ENCODE measurements around the gene RPL38.

Gene RPL38

GRCh38 chr17:74224959-74225725 is 21.7 kb downstream of the RPL38 start:
- DNase-seq (ENCODE audit: low read depth in 3 of 3), result no peak

- DNase-seq (ENCODE audit: low read depth in 3 of 3), result no peak
These were observed 22.8 kb downstream of the RPL38 start for GRCh38 chr17:74226252-74226651.

GRCh38 chr17:74227271-74228080 is 24.0 kb downstream of the RPL38 start:
- no peak for DNase-seq (ENCODE audit: low read depth in 3 of 3)

- no peak for DNase-seq (ENCODE audit: low read depth in 3 of 3)
These were observed 25.0 kb downstream of the RPL38 start for GRCh38 chr17:74228306-74228978.

- no peak for DNase-seq (ENCODE audit: low read depth in 3 of 3)
These were observed 27.4 kb downstream of the RPL38 start for GRCh38 chr17:74230896-74231295.

GRCh38 chr17:74231928-74232907 is 28.7 kb downstream of the RPL38 start:
- no peak for DNase-seq (ENCODE audit: low read depth in 3 of 3)

- no peak for DNase-seq (ENCODE audit: low read depth in 3 of 3)
These were observed 30.5 kb downstream of the RPL38 start for GRCh38 chr17:74233937-74234336.

GRCh38 chr17:74234486-74234885 is 31.0 kb downstream of the RPL38 start:
- DNase-seq (ENCODE audit: low read depth in 3 of 3), result no peak

GRCh38 chr17:74235040-74235581 is 31.6 kb downstream of the RPL38 start:
- no peak for DNase-seq (ENCODE audit: low read depth in 3 of 3)

GRCh38 chr17:74235911-74236371 is 32.5 kb downstream of the RPL38 start:
- DNase-seq (ENCODE audit: low read depth in 3 of 3), result no peak

- no peak for DNase-seq (ENCODE audit: low read depth in 3 of 3)
These were observed 33.8 kb downstream of the RPL38 start for GRCh38 chr17:74237321-74237720.

- no peak for DNase-seq (ENCODE audit: low read depth in 3 of 3)
These were observed 35.7 kb downstream of the RPL38 start for GRCh38 chr17:74239172-74239571.

GRCh38 chr17:74240618-74241205 is 37.2 kb downstream of the RPL38 start:
- no peak for DNase-seq (ENCODE audit: low read depth in 3 of 3)

GRCh38 chr17:74241431-74241830 is 38.0 kb downstream of the RPL38 start:
- DNase-seq (ENCODE audit: low read depth in 3 of 3), result no peak

- no peak for DNase-seq (ENCODE audit: low read depth in 3 of 3)
These were observed 38.4 kb downstream of the RPL38 start for GRCh38 chr17:74241847-74242246.

GRCh38 chr17:74243013-74243755 is 39.7 kb downstream of the RPL38 start:
- DNase-seq (ENCODE audit: low read depth in 3 of 3), result no peak

- DNase-seq (ENCODE audit: low read depth in 3 of 3), result no peak
These were observed 40.6 kb downstream of the RPL38 start for GRCh38 chr17:74244128-74244527.

- DNase-seq (ENCODE audit: low read depth in 3 of 3), result no peak
These were observed 41.1 kb downstream of the RPL38 start for GRCh38 chr17:74244548-74244947.

GRCh38 chr17:74245145-74245831 is 41.8 kb downstream of the RPL38 start:
- no peak for DNase-seq (ENCODE audit: low read depth in 3 of 3)
